ENCODE results near the gene PLCB1.
"Not testable (repeated sequence)": the region's sequence is repeated elsewhere in the genome, so short reads cannot be mapped to it uniquely, and the experiment has no call there.

PLCB1 gene

GRCh38 chr20:8131598-8132483 is at the start of gene PLCB1:
Gene PLCB1 (plus strand): TSS chr20:8132266. CDS start chr20:8132652, 386 bp downstream.
- peak; percentile 50 to 61 for DNase-seq (ENCODE audit: low read depth in 2 of 2)

GRCh38 chr20:8082989-8083388 is 49.1 kb upstream of the PLCB1 start:
- DNase-seq (ENCODE audit: low read depth in 2 of 2) = no peak

GRCh38 chr20:8089668-8090067 is 42.4 kb upstream of the PLCB1 start:
- no peak for DNase-seq (ENCODE audit: low read depth in 2 of 2)

GRCh38 chr20:8094415-8094818 is 37.6 kb upstream of the PLCB1 start:
- no peak for DNase-seq (ENCODE audit: low read depth in 2 of 2)

GRCh38 chr20:8094850-8095249 is 37.2 kb upstream of the PLCB1 start:
- no peak for DNase-seq (ENCODE audit: low read depth in 2 of 2)

- no peak for DNase-seq (ENCODE audit: low read depth in 2 of 2)
These were observed 36.2 kb upstream of the PLCB1 start for GRCh38 chr20:8095648-8096572.

GRCh38 chr20:8097307-8097706 is 34.8 kb upstream of the PLCB1 start:
- DNase-seq (ENCODE audit: low read depth in 2 of 2) = no peak

- DNase-seq (ENCODE audit: low read depth in 2 of 2) = no peak
These were observed 27.8 kb upstream of the PLCB1 start for GRCh38 chr20:8104252-8104651.

- not testable (repeated sequence) for DNase-seq (ENCODE audit: low read depth in 2 of 2)
These were observed 17.5 kb upstream of the PLCB1 start for GRCh38 chr20:8114612-8115011.

GRCh38 chr20:8115436-8115835 is 16.6 kb upstream of the PLCB1 start:
- DNase-seq (ENCODE audit: low read depth in 2 of 2) = no peak

- no peak for DNase-seq (ENCODE audit: low read depth in 2 of 2)
These were observed 15.8 kb upstream of the PLCB1 start for GRCh38 chr20:8116067-8116811.

GRCh38 chr20:8117636-8118035 is 14.4 kb upstream of the PLCB1 start:
- DNase-seq (ENCODE audit: low read depth in 2 of 2) = no peak

- DNase-seq (ENCODE audit: low read depth in 2 of 2) = no peak
These were observed 14.0 kb upstream of the PLCB1 start for GRCh38 chr20:8118039-8118438.

GRCh38 chr20:8118760-8119159 is 13.3 kb upstream of the PLCB1 start:
- DNase-seq (ENCODE audit: low read depth in 2 of 2) = no peak

- no peak for DNase-seq (ENCODE audit: low read depth in 2 of 2)
These were observed 10.4 kb upstream of the PLCB1 start for GRCh38 chr20:8121666-8122065.

- no peak for DNase-seq (ENCODE audit: low read depth in 2 of 2)
These were observed 7.4 kb upstream of the PLCB1 start for GRCh38 chr20:8124639-8125038.

- no peak for DNase-seq (ENCODE audit: low read depth in 2 of 2)
These were observed 5.9 kb upstream of the PLCB1 start for GRCh38 chr20:8126181-8126580.

GRCh38 chr20:8126841-8127378 is 5.2 kb upstream of the PLCB1 start:
- DNase-seq (ENCODE audit: low read depth in 2 of 2) = no peak

- DNase-seq (ENCODE audit: low read depth in 2 of 2) = no peak
These were observed 4.4 kb upstream of the PLCB1 start for GRCh38 chr20:8127553-8128255.

GRCh38 chr20:8128291-8129060 is 3.6 kb upstream of the PLCB1 start:
- no peak for DNase-seq (ENCODE audit: low read depth in 2 of 2)
